ENCODE measurements around the gene ASL. TPM values are rescaled to one million over a fixed set of nuclear protein-coding genes. Genes with fewer than 3 reads are reported as not detected.

ASL gene
- polyA plus RNA-seq, 3 donors = 29.7 to 51.6 (median 35.9) TPM

GRCh38 chr7:66088861-66089838 lies 13.5 kb downstream of the ASL start:
- no peak overlapping the region for H3K27ac ChIP-seq (ENCODE audit: low read depth in 1 of 2, low read length in 2 of 2)
- Mint-ChIP-seq H3K4me1 (no peaks in the 10 kb centered on the region), H3K27ac (no peak overlapping the region), H3K36me3 (peaks cover 30 to 52% of the 10 kb centered on the region in 2 donors), H3K9me3 (no peaks in the 10 kb centered on the region), H3K27me3 (ENCODE audit: low read depth in 3 of 3) (peaks cover 0 to 2% (median 0%) of the 10 kb centered on the region in 3 donors), H3K4me3 (no peak overlapping the region)
- no peak overlapping the region for H3K4me3 ChIP-seq (replicated peaks in 1 of 3; ENCODE audit: low read depth in 2 of 3, low read length in 3 of 3)
- H3K9ac ChIP-seq (ENCODE audit: insufficient read depth, low read length, poor library complexity, severe bottlenecking) = no peak overlapping the region
- H2AFZ ChIP-seq (ENCODE audit: insufficient read depth, low read depth, low read length, poor library complexity, severe bottlenecking) = no peak overlapping the region
- H4K20me1 ChIP-seq (ENCODE audit: insufficient read depth, low read length) = no peaks in the 10 kb centered on the region
- TF ChIP-seq, protein P1, sequence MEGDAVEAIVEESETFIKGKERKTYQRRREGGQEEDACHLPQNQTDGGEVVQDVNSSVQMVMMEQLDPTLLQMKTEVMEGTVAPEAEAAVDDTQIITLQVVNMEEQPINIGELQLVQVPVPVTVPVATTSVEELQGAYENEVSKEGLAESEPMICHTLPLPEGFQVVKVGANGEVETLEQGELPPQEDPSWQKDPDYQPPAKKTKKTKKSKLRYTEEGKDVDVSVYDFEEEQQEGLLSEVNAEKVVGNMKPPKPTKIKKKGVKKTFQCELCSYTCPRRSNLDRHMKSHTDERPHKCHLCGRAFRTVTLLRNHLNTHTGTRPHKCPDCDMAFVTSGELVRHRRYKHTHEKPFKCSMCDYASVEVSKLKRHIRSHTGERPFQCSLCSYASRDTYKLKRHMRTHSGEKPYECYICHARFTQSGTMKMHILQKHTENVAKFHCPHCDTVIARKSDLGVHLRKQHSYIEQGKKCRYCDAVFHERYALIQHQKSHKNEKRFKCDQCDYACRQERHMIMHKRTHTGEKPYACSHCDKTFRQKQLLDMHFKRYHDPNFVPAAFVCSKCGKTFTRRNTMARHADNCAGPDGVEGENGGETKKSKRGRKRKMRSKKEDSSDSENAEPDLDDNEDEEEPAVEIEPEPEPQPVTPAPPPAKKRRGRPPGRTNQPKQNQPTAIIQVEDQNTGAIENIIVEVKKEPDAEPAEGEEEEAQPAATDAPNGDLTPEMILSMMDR (IDR thresholded peaks at IDR 0.05) = no peak
- H3K36me3 ChIP-seq (replicated peaks in 1 of 2; ENCODE audit: control insufficient read depth in 1 of 2, insufficient read depth in 2 of 2, low read length in 2 of 2) = peaks cover 25 to 43% of the 10 kb centered on the region in 2 donors
- H3K79me2 ChIP-seq (ENCODE audit: insufficient read depth, low read length) = no peaks in the 10 kb centered on the region
- no peaks in the 10 kb centered on the region for H3K4me1 ChIP-seq (ENCODE audit: control insufficient read depth in 1 of 2, insufficient read depth in 2 of 2, low read length in 2 of 2)
- DNase-seq = no peak
- intact Hi-C loops (cut with micrococcal nuclease) = no loop called here
- WGBS (ENCODE audit: insufficient coverage) = 93% methylated on average over 21 of the region's 32 CpGs
- no peak overlapping the region for H3K4me2 ChIP-seq (replicated peaks; ENCODE audit: extremely low read depth, low read length, poor library complexity, severe bottlenecking)
- H3K27me3 ChIP-seq (ENCODE audit: control insufficient read depth in 2 of 2, insufficient read depth in 2 of 2, low read length in 2 of 2) = no peaks in the 10 kb centered on the region
- H3K9me3 ChIP-seq (replicated peaks in 1 of 2; ENCODE audit: control insufficient read depth in 1 of 2, insufficient read depth in 1 of 2, low read length in 2 of 2) = no peaks in the 10 kb centered on the region

GRCh38 chr7:66092654-66093053 lies 17.0 kb downstream of the ASL start:
- intact Hi-C loops (cut with micrococcal nuclease) = no loop called here
- Histone ChIP-seq H3K9ac (ENCODE audit: insufficient read depth, low read length, poor library complexity, severe bottlenecking) (no peak overlapping the region), H3K9me3 (replicated peaks in 1 of 2; ENCODE audit: control insufficient read depth in 1 of 2, insufficient read depth in 1 of 2, low read length in 2 of 2) (no peaks in the 10 kb centered on the region), H3K4me2 (replicated peaks; ENCODE audit: extremely low read depth, low read length, poor library complexity, severe bottlenecking) (no peak overlapping the region), H3K27ac (ENCODE audit: low read depth in 1 of 2, low read length in 2 of 2) (no peak overlapping the region), H2AFZ (ENCODE audit: insufficient read depth, low read depth, low read length, poor library complexity, severe bottlenecking) (no peak overlapping the region), H4K20me1 (ENCODE audit: insufficient read depth, low read length) (no peaks in the 10 kb centered on the region), H3K4me1 (ENCODE audit: control insufficient read depth in 1 of 2, insufficient read depth in 2 of 2, low read length in 2 of 2) (no peaks in the 10 kb centered on the region), H3K27me3 (ENCODE audit: control insufficient read depth in 2 of 2, insufficient read depth in 2 of 2, low read length in 2 of 2) (no peaks in the 10 kb centered on the region), H3K36me3 (replicated peaks in 1 of 2; ENCODE audit: control insufficient read depth in 1 of 2, insufficient read depth in 2 of 2, low read length in 2 of 2) (peaks cover 8 to 12% of the 10 kb centered on the region in 2 donors), H3K79me2 (ENCODE audit: insufficient read depth, low read length) (no peaks in the 10 kb centered on the region), H3K4me3 (replicated peaks in 1 of 3; ENCODE audit: low read depth in 2 of 3, low read length in 3 of 3) (no peak overlapping the region)
- no peaks in the 10 kb centered on the region for H3K9me3 Mint-ChIP-seq
- no peak overlapping the region for H3K4me3 Mint-ChIP-seq
- H3K4me1 Mint-ChIP-seq = no peaks in the 10 kb centered on the region
- DNase-seq = no peak
- no peak overlapping the region for H3K27ac Mint-ChIP-seq
- H3K36me3 Mint-ChIP-seq = peaks cover 12 to 20% of the 10 kb centered on the region in 2 donors
- no peaks in the 10 kb centered on the region for H3K27me3 Mint-ChIP-seq (ENCODE audit: low read depth in 3 of 3)
- TF ChIP-seq, protein P1 (IDR thresholded peaks at IDR 0.05) = no peak
- 95% methylated on average over 19 of the region's 19 CpGs for WGBS (ENCODE audit: insufficient coverage)
